Measurements from ENCODE around the gene REEP1. TPM values are rescaled to one million over a fixed set of nuclear protein-coding genes. Genes with fewer than 3 reads are reported as not detected.

The REEP1 gene
- total and polyA plus RNA-seq, 9 of the 15 experiments (the other 6 are each of a cell fraction or from before 2014, with no cell fraction given) = 0.11 to 0.67 (median 0.13) TPM

DNA sequence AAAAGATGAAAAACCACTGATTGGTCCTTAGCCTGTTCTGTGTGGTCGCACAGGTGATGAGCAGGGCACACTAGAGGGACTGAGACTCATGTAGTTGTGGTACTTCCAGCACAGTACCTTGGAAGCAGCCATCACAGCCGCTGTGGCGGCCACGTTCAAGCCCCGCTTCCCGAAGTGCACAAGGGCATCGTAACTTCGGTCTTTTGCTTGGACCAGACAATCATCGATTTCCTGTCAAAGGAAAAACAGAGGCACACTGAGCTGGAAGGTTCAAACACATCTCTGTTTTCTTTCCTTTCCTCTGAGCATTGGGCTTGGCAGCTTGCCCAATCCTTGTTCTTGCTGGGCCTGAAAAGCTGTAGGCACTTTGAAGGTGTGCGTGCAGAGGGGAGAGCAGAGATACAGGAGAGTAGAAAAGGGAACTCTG, 85.6 kb downstream of the REEP1 start:
- FAIRE-seq = no peak

DNA sequence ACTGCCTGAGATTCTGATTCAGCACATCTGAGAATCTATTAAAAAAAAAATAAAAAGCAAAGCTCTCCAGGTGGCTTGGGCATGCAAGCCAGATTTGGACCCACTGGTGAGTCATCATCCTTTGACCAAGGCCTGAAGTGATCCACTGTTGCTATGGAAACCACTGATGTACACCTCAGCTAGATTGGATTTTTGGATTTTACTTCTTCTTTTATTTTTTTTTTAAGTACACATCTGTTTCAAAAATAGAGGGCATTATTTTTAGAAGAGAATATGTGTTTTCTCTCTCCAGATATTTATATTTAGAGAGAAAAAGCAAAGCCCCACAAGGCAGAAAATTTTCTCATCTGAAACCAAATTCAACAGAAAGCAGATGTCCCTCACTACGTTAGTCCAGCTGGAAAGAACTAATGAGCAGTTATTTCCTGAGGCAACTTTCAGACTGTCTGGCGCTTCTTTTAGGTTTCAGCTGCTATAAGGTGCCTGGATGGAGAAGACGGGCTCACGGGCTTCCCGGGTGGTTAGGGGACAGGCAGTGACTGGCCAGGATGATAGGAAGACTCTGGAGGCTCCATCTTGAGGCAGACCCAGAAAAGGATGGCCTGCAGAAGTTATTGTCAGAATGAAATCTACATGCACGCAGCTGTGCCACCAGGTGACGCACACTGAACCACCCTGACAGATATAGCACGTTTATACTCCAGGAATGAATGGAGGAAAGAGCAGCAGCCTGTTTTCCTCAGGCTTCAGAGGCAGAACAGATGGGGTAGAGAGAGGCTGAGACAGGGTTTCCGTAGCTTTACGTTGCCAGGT, 87.6 kb downstream of the REEP1 start:
- Histone ChIP-seq H4K20me1 (replicated peaks; ENCODE audit: control insufficient read depth, insufficient read depth, low read length) (no peaks in the 10 kb centered on the region), H3K4me1 (replicated peaks in 1 of 2; ENCODE audit: control insufficient read depth in 2 of 2, insufficient read depth in 2 of 2, low read length in 2 of 2) (no peaks in the 10 kb centered on the region), H2AFZ (ENCODE audit: low read depth, low read length) (no peak overlapping the region), H3K9me1 (ENCODE audit: control insufficient read depth, insufficient read depth, low read length) (no peaks in the 10 kb centered on the region), H3K4me3 (no peak overlapping the region), H3K9ac (ENCODE audit: insufficient read depth in 1 of 2, low read depth in 2 of 2, low read length in 2 of 2) (no peak overlapping the region), H3K9me3 (replicated peaks; ENCODE audit: control insufficient read depth, insufficient read depth, low read depth, low read length) (no peaks in the 10 kb centered on the region), H3K36me3 (ENCODE audit: control insufficient read depth, insufficient read depth, low read length) (no peaks in the 10 kb centered on the region), H3K79me2 (ENCODE audit: control insufficient read depth, insufficient read depth, low read length) (no peaks in the 10 kb centered on the region), H3K27me3 (ENCODE audit: control insufficient read depth in 2 of 2, insufficient read depth in 2 of 2, low read length in 2 of 2) (peaks cover 21 to 39% of the 10 kb centered on the region in 2 experiments), H3K27ac (ENCODE audit: extremely low read depth, low read depth, low read length) (no peak overlapping the region), H3K4me2 (ENCODE audit: insufficient read depth, low read length) (no peak overlapping the region; the same call in 1 of the 2 replicates)
- ATAC-seq = peak; percentile 91
- FAIRE-seq = peak; percentile 75
- ChIA-PET POLR2A (interaction anchor here (0.8 kb wide), 2 partner anchors 12 to 54 kb away, joined by 4 read pairs; partner anchors contain the start of gene IMMT), CTCF (ENCODE audit: low intra/inter-chr PET ratio) (no interaction called here)
- intact Hi-C loops (cut with micrococcal nuclease) (no loop called here), in situ Hi-C loops (cut with MboI) (no loop called here)
- DNase-seq (ENCODE audit: extremely low read depth in 1 of 4, low spot score in 3 of 4) = peak in 3 of 4 experiments; percentile 29 to 44 (median 31)
- 0% methylated on average over 10 of the region's 10 CpGs for WGBS (ENCODE audit: insufficient coverage, low coverage, missing lambda C conversion rate)
- no TSS peak for BruUV-seq (replicated peaks)
- TF ChIP-seq BDP1 (IDR thresholded peaks at IDR 0.05; ENCODE audit: insufficient read depth, insufficient read length) = no peak
- TF ChIP-seq, protein P1, sequence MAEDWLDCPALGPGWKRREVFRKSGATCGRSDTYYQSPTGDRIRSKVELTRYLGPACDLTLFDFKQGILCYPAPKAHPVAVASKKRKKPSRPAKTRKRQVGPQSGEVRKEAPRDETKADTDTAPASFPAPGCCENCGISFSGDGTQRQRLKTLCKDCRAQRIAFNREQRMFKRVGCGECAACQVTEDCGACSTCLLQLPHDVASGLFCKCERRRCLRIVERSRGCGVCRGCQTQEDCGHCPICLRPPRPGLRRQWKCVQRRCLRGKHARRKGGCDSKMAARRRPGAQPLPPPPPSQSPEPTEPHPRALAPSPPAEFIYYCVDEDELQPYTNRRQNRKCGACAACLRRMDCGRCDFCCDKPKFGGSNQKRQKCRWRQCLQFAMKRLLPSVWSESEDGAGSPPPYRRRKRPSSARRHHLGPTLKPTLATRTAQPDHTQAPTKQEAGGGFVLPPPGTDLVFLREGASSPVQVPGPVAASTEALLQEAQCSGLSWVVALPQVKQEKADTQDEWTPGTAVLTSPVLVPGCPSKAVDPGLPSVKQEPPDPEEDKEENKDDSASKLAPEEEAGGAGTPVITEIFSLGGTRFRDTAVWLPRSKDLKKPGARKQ (CRISPR knock-in tag; IDR thresholded peaks at IDR 0.05) = no peak
- no peak for TF ChIP-seq ESRRA (IDR thresholded peaks at IDR 0.05; ENCODE audit: borderline replicate concordance, low read depth)
- TF ChIP-seq JUND (IDR thresholded peaks at IDR 0.05; ENCODE audit: borderline replicate concordance, low read depth, low read length) = peak; percentile 36; the same call in 1 of the 2 replicates
- no peak for TF ChIP-seq JUND (tag; IDR thresholded peaks at IDR 0.05; ENCODE audit: borderline replicate concordance, low read depth, low read length)
- TF ChIP-seq, protein P2, sequence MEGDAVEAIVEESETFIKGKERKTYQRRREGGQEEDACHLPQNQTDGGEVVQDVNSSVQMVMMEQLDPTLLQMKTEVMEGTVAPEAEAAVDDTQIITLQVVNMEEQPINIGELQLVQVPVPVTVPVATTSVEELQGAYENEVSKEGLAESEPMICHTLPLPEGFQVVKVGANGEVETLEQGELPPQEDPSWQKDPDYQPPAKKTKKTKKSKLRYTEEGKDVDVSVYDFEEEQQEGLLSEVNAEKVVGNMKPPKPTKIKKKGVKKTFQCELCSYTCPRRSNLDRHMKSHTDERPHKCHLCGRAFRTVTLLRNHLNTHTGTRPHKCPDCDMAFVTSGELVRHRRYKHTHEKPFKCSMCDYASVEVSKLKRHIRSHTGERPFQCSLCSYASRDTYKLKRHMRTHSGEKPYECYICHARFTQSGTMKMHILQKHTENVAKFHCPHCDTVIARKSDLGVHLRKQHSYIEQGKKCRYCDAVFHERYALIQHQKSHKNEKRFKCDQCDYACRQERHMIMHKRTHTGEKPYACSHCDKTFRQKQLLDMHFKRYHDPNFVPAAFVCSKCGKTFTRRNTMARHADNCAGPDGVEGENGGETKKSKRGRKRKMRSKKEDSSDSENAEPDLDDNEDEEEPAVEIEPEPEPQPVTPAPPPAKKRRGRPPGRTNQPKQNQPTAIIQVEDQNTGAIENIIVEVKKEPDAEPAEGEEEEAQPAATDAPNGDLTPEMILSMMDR (IDR thresholded peaks at IDR 0.05 in 2 of 3, conservative IDR thresholded peaks at IDR 0.05 in 1 of 3; ENCODE audit: insufficient read depth in 2 of 3, low read depth in 1 of 3, low read length in 3 of 3) = peak; percentile 38 to 63 (median 61); a peak in 5 of 6 replicates
- peak; percentile 32 to 57 for TF ChIP-seq RAD21 (CRISPR knock-in tag; conservative IDR thresholded peaks at IDR 0.05 in 1 of 2, IDR thresholded peaks at IDR 0.05 in 1 of 2)
- TF ChIP-seq PHF20 (IDR thresholded peaks at IDR 0.05; ENCODE audit: partially characterized antibody) = no peak

More for the DNA sequence above, 85.6 kb downstream of the REEP1 start:
- no peak overlapping the region for H3K27ac ChIP-seq (ENCODE audit: extremely low read depth, low read depth, low read length)
- ATAC-seq = no peak; the same call in 2 of the 3 replicates
- ChIA-PET CTCF (ENCODE audit: low intra/inter-chr PET ratio) (no interaction called here), POLR2A (interaction anchor here (0.7 kb wide), 1 partner anchor 108 kb away, joined by 3 read pairs; no protein-coding TSS in a partner anchor)
- DNase-seq (ENCODE audit: extremely low read depth in 1 of 4, low spot score in 3 of 4) = peak in 1 of 4 experiments; percentile 24
- no peaks in the 10 kb centered on the region for H4K20me1 ChIP-seq (replicated peaks; ENCODE audit: control insufficient read depth, insufficient read depth, low read length)
- H2AFZ ChIP-seq (ENCODE audit: low read depth, low read length) = no peak overlapping the region
- intact Hi-C loops (cut with micrococcal nuclease) (no loop called here), in situ Hi-C loops (cut with MboI) (no loop called here)
- H3K9me3 ChIP-seq (replicated peaks; ENCODE audit: control insufficient read depth, insufficient read depth, low read depth, low read length) = no peaks in the 10 kb centered on the region
- H3K4me1 ChIP-seq (replicated peaks in 1 of 2; ENCODE audit: control insufficient read depth in 2 of 2, insufficient read depth in 2 of 2, low read length in 2 of 2) = no peaks in the 10 kb centered on the region
- H3K4me3 ChIP-seq = no peak overlapping the region
- H3K9me1 ChIP-seq (ENCODE audit: control insufficient read depth, insufficient read depth, low read length) = no peaks in the 10 kb centered on the region
- no peaks in the 10 kb centered on the region for H3K79me2 ChIP-seq (ENCODE audit: control insufficient read depth, insufficient read depth, low read length)
- H3K4me2 ChIP-seq (ENCODE audit: insufficient read depth, low read length) = no peak overlapping the region
- H3K27me3 ChIP-seq (ENCODE audit: control insufficient read depth in 2 of 2, insufficient read depth in 2 of 2, low read length in 2 of 2) = peaks cover 32 to 47% of the 10 kb centered on the region in 2 experiments
- H3K9ac ChIP-seq (ENCODE audit: insufficient read depth in 1 of 2, low read depth in 2 of 2, low read length in 2 of 2) = no peak overlapping the region
- WGBS (ENCODE audit: insufficient coverage, low coverage, missing lambda C conversion rate) = 0% methylated on average over 9 of the region's 10 CpGs
- TF ChIP-seq NFIX (CRISPR knock-in tag; IDR thresholded peaks at IDR 0.05; ENCODE audit: low read depth) (0 out of 2 replicates have a peak, but pooled peaks have one; percentile 38), FOXK2 (conservative IDR thresholded peaks at IDR 0.05 in 1 of 2, IDR thresholded peaks at IDR 0.05 in 1 of 2; ENCODE audit: low read depth in 2 of 2) (no peak), NFIC (IDR thresholded peaks at IDR 0.05) (peak; percentile 89)
- BruUV-seq (replicated peaks) = no TSS peak
- H3K36me3 ChIP-seq (ENCODE audit: control insufficient read depth, insufficient read depth, low read length) = no peaks in the 10 kb centered on the region
